ENCODE measurements around the gene DIPK1B.

Gene DIPK1B

DNA sequence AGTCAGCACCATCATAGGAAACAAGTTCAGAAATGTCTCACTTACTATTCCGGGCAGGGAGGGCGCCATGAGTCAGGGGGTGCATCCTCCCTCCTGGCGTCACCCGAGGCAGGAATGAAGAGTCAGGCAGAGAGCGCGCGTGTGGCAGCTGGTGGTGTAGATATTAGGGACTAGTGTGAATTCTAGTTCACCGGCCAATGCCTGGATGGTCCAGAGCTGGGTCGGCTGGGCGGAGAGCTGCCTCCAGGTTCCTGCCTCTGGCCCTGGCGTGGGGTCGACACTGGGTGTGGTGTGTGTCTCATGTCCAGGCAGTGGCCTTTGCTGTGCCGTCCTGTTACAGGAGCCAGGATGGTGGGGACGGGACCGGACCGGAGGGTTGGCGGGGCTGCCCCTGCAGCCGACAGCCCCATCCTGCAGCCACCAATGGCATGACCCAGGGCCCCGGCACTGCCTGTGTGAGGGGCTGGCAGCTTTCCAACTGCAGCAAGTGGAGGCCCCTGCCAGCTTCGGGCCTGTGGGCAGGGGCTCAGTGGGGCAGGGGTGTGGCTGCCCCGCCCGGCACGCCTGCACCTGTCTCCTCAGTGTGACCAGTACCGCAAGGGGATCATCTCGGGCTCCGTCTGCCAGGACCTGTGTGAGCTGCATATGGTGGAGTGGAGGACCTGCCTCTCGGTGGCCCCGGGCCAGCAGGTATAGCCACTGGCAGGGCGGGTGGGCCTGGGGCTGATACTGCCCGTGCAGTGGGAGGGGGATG, 9.1 kb downstream of the DIPK1B start:
- no peak overlapping the region for H4K91ac ChIP-seq (ENCODE audit: low read depth, low read length)
- peaks cover 58 to 59% of the 10 kb centered on the region in 2 experiments for H3K36me3 ChIP-seq (ENCODE audit: control insufficient read depth in 1 of 2, insufficient read depth in 2 of 2, low read length in 2 of 2)
- WGBS (ENCODE audit: extremely low coverage, insufficient coverage, insufficient read length) = no CpG with 5 or more reads among the region's 30 CpGs
- no peaks in the 10 kb centered on the region for H3K27me3 ChIP-seq (ENCODE audit: insufficient read depth, low read length)
- no peak overlapping the region for H3K4me2 ChIP-seq (ENCODE audit: low read length)
- H3K79me1 ChIP-seq (ENCODE audit: low read length) = peaks cover 6% of the 10 kb centered on the region
- H2BK5ac ChIP-seq (ENCODE audit: low read depth, low read length, poor library complexity) = no peak overlapping the region
- no peak overlapping the region for H2AFZ ChIP-seq (ENCODE audit: insufficient read depth, low read length, poor library complexity)
- H2BK120ac ChIP-seq (ENCODE audit: insufficient read depth, low read length, poor library complexity) = no peak overlapping the region
- H3K18ac ChIP-seq (ENCODE audit: low read length) = no peak overlapping the region
- H3K14ac ChIP-seq (ENCODE audit: low read length) = no peak overlapping the region
- no peak for DNase-seq
- no peak overlapping the region for H3K27ac ChIP-seq (ENCODE audit: low read depth, low read length)
- no peak overlapping the region for H2AK5ac ChIP-seq (ENCODE audit: low read length)
- no peak overlapping the region for H4K12ac ChIP-seq (ENCODE audit: low read depth, low read length)
- no peak overlapping the region for H2BK12ac ChIP-seq (ENCODE audit: low read length)
- H3K23ac ChIP-seq (ENCODE audit: low read length) = no peak overlapping the region
- H4K8ac ChIP-seq (ENCODE audit: low read depth, low read length) = no peak overlapping the region
- peaks cover 3% of the 10 kb centered on the region for H3K9me3 ChIP-seq (ENCODE audit: insufficient read depth, low read depth, low read length)
- no peaks in the 10 kb centered on the region for H3K79me2 ChIP-seq (ENCODE audit: control insufficient read depth, insufficient read depth, low read length, poor library complexity)
- H3K4me1 ChIP-seq (ENCODE audit: control insufficient read depth in 1 of 2, insufficient read depth in 2 of 2, low read length in 2 of 2) = peaks cover 8 to 12% of the 10 kb centered on the region in 2 experiments
- no peak overlapping the region for H3K9ac ChIP-seq (ENCODE audit: low read length)
- no peak overlapping the region for H3K4ac ChIP-seq (ENCODE audit: low read depth, low read length)
- H3K4me3 ChIP-seq (ENCODE audit: low read depth, low read length) = no peak overlapping the region

GRCh38 chr9:136722093-136722968, 10.0 kb downstream of the DIPK1B start:
- peaks cover 12 to 14% of the 10 kb centered on the region in 2 experiments for H3K4me1 ChIP-seq (ENCODE audit: control insufficient read depth in 1 of 2, insufficient read depth in 2 of 2, low read length in 2 of 2)
- H3K36me3 ChIP-seq (ENCODE audit: control insufficient read depth in 1 of 2, insufficient read depth in 2 of 2, low read length in 2 of 2) = peaks cover 59 to 61% of the 10 kb centered on the region in 2 experiments
- no peak overlapping the region for H3K9ac ChIP-seq (ENCODE audit: low read length)
- H2BK5ac ChIP-seq (ENCODE audit: low read depth, low read length, poor library complexity) = no peak overlapping the region
- no peak overlapping the region for H3K4me2 ChIP-seq (ENCODE audit: low read length)
- peaks cover 2% of the 10 kb centered on the region for H3K79me2 ChIP-seq (ENCODE audit: control insufficient read depth, insufficient read depth, low read length, poor library complexity)
- no peak overlapping the region for H2BK120ac ChIP-seq (ENCODE audit: insufficient read depth, low read length, poor library complexity)
- no CpG with 5 or more reads among the region's 31 CpGs for WGBS (ENCODE audit: extremely low coverage, insufficient coverage, insufficient read length)
- H4K8ac ChIP-seq (ENCODE audit: low read depth, low read length) = no peak overlapping the region
- no peak overlapping the region for H2AK5ac ChIP-seq (ENCODE audit: low read length)
- no peak overlapping the region for H4K12ac ChIP-seq (ENCODE audit: low read depth, low read length)
- no peak for DNase-seq
- peaks cover 3% of the 10 kb centered on the region for H3K9me3 ChIP-seq (ENCODE audit: insufficient read depth, low read depth, low read length)
- H3K18ac ChIP-seq (ENCODE audit: low read length) = no peak overlapping the region
- H2AFZ ChIP-seq (ENCODE audit: insufficient read depth, low read length, poor library complexity) = no peak overlapping the region
- no peak overlapping the region for H2BK12ac ChIP-seq (ENCODE audit: low read length)
- no peak overlapping the region for H3K4me3 ChIP-seq (ENCODE audit: low read depth, low read length)
- H3K27me3 ChIP-seq (ENCODE audit: insufficient read depth, low read length) = no peaks in the 10 kb centered on the region
- no peak overlapping the region for H3K23ac ChIP-seq (ENCODE audit: low read length)
- no peak overlapping the region for H3K14ac ChIP-seq (ENCODE audit: low read length)
- peaks cover 6% of the 10 kb centered on the region for H3K79me1 ChIP-seq (ENCODE audit: low read length)
- H3K27ac ChIP-seq (ENCODE audit: low read depth, low read length) = no peak overlapping the region
- H4K91ac ChIP-seq (ENCODE audit: low read depth, low read length) = no peak overlapping the region
- no peak overlapping the region for H3K4ac ChIP-seq (ENCODE audit: low read depth, low read length)

GRCh38 chr9:136722969-136723356, 10.6 kb downstream of the DIPK1B start:
- Histone ChIP-seq H4K8ac (ENCODE audit: low read depth, low read length) (no peak overlapping the region), H3K79me1 (ENCODE audit: low read length) (peaks cover 12% of the 10 kb centered on the region), H3K18ac (ENCODE audit: low read length) (no peak overlapping the region), H3K36me3 (ENCODE audit: control insufficient read depth in 1 of 2, insufficient read depth in 2 of 2, low read length in 2 of 2) (peaks cover 55 to 61% of the 10 kb centered on the region in 2 experiments), H3K27me3 (ENCODE audit: insufficient read depth, low read length) (no peaks in the 10 kb centered on the region), H4K91ac (ENCODE audit: low read depth, low read length) (no peak overlapping the region), H3K4ac (ENCODE audit: low read depth, low read length) (no peak overlapping the region), H3K9ac (ENCODE audit: low read length) (no peak overlapping the region), H3K9me3 (ENCODE audit: insufficient read depth, low read depth, low read length) (peaks cover 3% of the 10 kb centered on the region), H3K4me3 (ENCODE audit: low read depth, low read length) (no peak overlapping the region), H3K4me1 (ENCODE audit: control insufficient read depth in 1 of 2, insufficient read depth in 2 of 2, low read length in 2 of 2) (peaks cover 12 to 14% of the 10 kb centered on the region in 2 experiments), H3K14ac (ENCODE audit: low read length) (no peak overlapping the region), H3K23ac (ENCODE audit: low read length) (no peak overlapping the region), H3K79me2 (ENCODE audit: control insufficient read depth, insufficient read depth, low read length, poor library complexity) (peaks cover 8% of the 10 kb centered on the region), H2AFZ (ENCODE audit: insufficient read depth, low read length, poor library complexity) (no peak overlapping the region), H3K4me2 (ENCODE audit: low read length) (no peak overlapping the region), H2BK12ac (ENCODE audit: low read length) (no peak overlapping the region), H3K27ac (ENCODE audit: low read depth, low read length) (no peak overlapping the region), H2BK5ac (ENCODE audit: low read depth, low read length, poor library complexity) (no peak overlapping the region), H2BK120ac (ENCODE audit: insufficient read depth, low read length, poor library complexity) (no peak overlapping the region), H2AK5ac (ENCODE audit: low read length) (no peak overlapping the region), H4K12ac (ENCODE audit: low read depth, low read length) (no peak overlapping the region)
- DNase-seq = no peak
- no CpG with 5 or more reads among the region's 24 CpGs for WGBS (ENCODE audit: extremely low coverage, insufficient coverage, insufficient read length)

DNA sequence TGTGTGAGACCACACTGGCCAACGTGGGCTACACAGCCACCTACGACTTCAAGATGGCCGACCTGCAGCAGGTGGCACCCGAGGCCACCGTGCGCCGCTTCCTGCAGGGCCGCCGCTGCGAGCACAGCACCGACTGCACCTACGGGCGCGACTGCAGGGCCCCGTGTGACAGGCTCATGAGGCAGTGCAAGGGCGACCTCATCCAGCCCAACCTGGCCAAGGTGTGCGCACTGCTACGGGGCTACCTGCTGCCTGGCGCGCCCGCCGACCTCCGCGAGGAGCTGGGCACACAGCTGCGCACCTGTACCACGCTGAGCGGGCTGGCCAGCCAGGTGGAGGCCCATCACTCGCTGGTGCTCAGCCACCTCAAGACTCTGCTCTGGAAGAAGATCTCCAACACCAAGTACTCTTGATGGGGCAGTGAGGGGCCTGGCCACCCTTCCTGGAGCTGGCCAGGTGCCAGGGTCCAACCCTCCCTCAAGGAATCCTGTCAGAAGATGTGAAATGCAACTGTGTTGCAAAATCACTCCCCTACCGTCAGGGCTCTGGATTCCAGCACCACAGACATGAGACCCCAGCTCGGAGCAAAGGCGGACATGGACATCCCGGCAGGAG, 11.1 kb downstream of the DIPK1B start:
- H3K9me3 ChIP-seq (ENCODE audit: insufficient read depth, low read depth, low read length) = peaks cover 3% of the 10 kb centered on the region
- H3K14ac ChIP-seq (ENCODE audit: low read length) = no peak overlapping the region
- no peak overlapping the region for H2AFZ ChIP-seq (ENCODE audit: insufficient read depth, low read length, poor library complexity)
- no peak overlapping the region for H3K4ac ChIP-seq (ENCODE audit: low read depth, low read length)
- no peak overlapping the region for H3K4me3 ChIP-seq (ENCODE audit: low read depth, low read length)
- WGBS (ENCODE audit: extremely low coverage, insufficient coverage, insufficient read length) = no CpG with 5 or more reads among the region's 32 CpGs
- no peak overlapping the region for H2BK5ac ChIP-seq (ENCODE audit: low read depth, low read length, poor library complexity)
- H2AK5ac ChIP-seq (ENCODE audit: low read length) = no peak overlapping the region
- peaks cover 14% of the 10 kb centered on the region in 2 experiments for H3K4me1 ChIP-seq (ENCODE audit: control insufficient read depth in 1 of 2, insufficient read depth in 2 of 2, low read length in 2 of 2)
- H4K91ac ChIP-seq (ENCODE audit: low read depth, low read length) = no peak overlapping the region
- H2BK120ac ChIP-seq (ENCODE audit: insufficient read depth, low read length, poor library complexity) = no peak overlapping the region
- H3K79me2 ChIP-seq (ENCODE audit: control insufficient read depth, insufficient read depth, low read length, poor library complexity) = peaks cover 11% of the 10 kb centered on the region
- no peaks in the 10 kb centered on the region for H3K27me3 ChIP-seq (ENCODE audit: insufficient read depth, low read length)
- H3K18ac ChIP-seq (ENCODE audit: low read length) = no peak overlapping the region
- no peak for DNase-seq
- peaks cover 16% of the 10 kb centered on the region for H3K79me1 ChIP-seq (ENCODE audit: low read length)
- no peak overlapping the region for H3K9ac ChIP-seq (ENCODE audit: low read length)
- no peak overlapping the region for H3K23ac ChIP-seq (ENCODE audit: low read length)
- no peak overlapping the region for H3K27ac ChIP-seq (ENCODE audit: low read depth, low read length)
- H2BK12ac ChIP-seq (ENCODE audit: low read length) = no peak overlapping the region
- H3K36me3 ChIP-seq (ENCODE audit: control insufficient read depth in 1 of 2, insufficient read depth in 2 of 2, low read length in 2 of 2) = peaks cover 55 to 58% of the 10 kb centered on the region in 2 experiments
- no peak overlapping the region for H4K12ac ChIP-seq (ENCODE audit: low read depth, low read length)
- no peak overlapping the region for H4K8ac ChIP-seq (ENCODE audit: low read depth, low read length)
- H3K4me2 ChIP-seq (ENCODE audit: low read length) = no peak overlapping the region

Data from trophoblast cell (in vitro differentiated cells and primary cell).